Measurements from ENCODE around the gene CRYBG1. TPM values are rescaled to one million over a fixed set of nuclear protein-coding genes. Genes with fewer than 3 reads are reported as not detected.

The CRYBG1 gene
- total RNA-seq, 1 experiment from 2014 or later, result 10.1 TPM

DNA sequence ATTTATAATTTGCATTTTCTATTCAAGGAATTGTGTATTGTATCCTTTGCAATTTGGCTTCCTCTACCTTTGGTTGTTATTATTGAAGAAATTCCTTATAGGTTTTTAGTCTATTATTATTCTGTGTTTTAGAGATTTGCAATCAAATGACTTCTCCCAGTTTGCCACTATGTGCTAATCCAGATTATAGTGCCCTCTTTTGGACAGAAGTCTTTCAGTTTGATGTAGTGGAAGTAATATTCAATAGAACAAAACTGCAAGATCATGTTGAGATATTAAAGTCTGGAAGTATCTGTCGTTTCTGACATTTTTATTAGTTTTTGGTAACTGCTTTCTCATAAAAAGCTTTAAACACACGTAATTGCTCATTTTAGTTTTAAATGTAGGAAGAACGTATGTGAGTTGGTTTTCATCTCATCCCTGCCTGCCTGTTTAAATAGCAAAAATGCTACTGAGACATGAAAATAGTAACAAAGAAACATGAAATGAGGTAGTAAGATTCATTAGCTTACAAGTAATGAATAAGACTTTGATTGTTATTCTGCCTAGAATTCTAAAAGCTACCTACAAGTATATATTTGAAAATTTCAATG lies 195.9 kb downstream of the CRYBG1 start:
- TF ChIP-seq, protein P1, sequence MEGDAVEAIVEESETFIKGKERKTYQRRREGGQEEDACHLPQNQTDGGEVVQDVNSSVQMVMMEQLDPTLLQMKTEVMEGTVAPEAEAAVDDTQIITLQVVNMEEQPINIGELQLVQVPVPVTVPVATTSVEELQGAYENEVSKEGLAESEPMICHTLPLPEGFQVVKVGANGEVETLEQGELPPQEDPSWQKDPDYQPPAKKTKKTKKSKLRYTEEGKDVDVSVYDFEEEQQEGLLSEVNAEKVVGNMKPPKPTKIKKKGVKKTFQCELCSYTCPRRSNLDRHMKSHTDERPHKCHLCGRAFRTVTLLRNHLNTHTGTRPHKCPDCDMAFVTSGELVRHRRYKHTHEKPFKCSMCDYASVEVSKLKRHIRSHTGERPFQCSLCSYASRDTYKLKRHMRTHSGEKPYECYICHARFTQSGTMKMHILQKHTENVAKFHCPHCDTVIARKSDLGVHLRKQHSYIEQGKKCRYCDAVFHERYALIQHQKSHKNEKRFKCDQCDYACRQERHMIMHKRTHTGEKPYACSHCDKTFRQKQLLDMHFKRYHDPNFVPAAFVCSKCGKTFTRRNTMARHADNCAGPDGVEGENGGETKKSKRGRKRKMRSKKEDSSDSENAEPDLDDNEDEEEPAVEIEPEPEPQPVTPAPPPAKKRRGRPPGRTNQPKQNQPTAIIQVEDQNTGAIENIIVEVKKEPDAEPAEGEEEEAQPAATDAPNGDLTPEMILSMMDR (IDR thresholded peaks at IDR 0.05), result no peak
- TF ChIP-seq, protein P2, sequence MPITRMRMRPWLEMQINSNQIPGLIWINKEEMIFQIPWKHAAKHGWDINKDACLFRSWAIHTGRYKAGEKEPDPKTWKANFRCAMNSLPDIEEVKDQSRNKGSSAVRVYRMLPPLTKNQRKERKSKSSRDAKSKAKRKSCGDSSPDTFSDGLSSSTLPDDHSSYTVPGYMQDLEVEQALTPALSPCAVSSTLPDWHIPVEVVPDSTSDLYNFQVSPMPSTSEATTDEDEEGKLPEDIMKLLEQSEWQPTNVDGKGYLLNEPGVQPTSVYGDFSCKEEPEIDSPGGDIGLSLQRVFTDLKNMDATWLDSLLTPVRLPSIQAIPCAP (CRISPR knock-in tag; IDR thresholded peaks at IDR 0.05), result no peak
- TF ChIP-seq USF1 (CRISPR knock-in tag; IDR thresholded peaks at IDR 0.05) (no peak), ZBTB43 (CRISPR knock-in tag; IDR thresholded peaks at IDR 0.05) (no peak), NFATC4 (CRISPR knock-in tag; IDR thresholded peaks at IDR 0.05) (no peak), CREB1 (CRISPR knock-in tag; IDR thresholded peaks at IDR 0.05) (no peak), SMAD3 (CRISPR knock-in tag; IDR thresholded peaks at IDR 0.05; ENCODE audit: borderline replicate concordance) (no peak), EMX1 (CRISPR knock-in tag; IDR thresholded peaks at IDR 0.05) (no peak), ZMAT4 (CRISPR knock-in tag; IDR thresholded peaks at IDR 0.05) (no peak), NR1H2 (CRISPR knock-in tag; IDR thresholded peaks at IDR 0.05) (no peak), MAX (CRISPR knock-in tag; IDR thresholded peaks at IDR 0.05) (no peak), ZNF121 (CRISPR knock-in tag; IDR thresholded peaks at IDR 0.05) (no peak), ZNF317 (CRISPR knock-in tag; IDR thresholded peaks at IDR 0.05; ENCODE audit: borderline replicate concordance, low read depth) (no peak), FOXJ3 (CRISPR knock-in tag; IDR thresholded peaks at IDR 0.05; ENCODE audit: borderline replicate concordance) (no peak), IRF2 (CRISPR knock-in tag; IDR thresholded peaks at IDR 0.05; ENCODE audit: borderline replicate concordance, low read depth) (no peak)
- DNase-seq (ENCODE audit: low spot score) (no peak), ATAC-seq (no peak)
- Mint-ChIP-seq H3K9me3 (peaks cover under 1% of the 10 kb centered on the region), H3K36me3 (peaks cover 3% of the 10 kb centered on the region), H3K27ac (no peak overlapping the region), H3K4me3 (no peak overlapping the region), H3K27me3 (ENCODE audit: low read depth) (no peaks in the 10 kb centered on the region), H3K4me1 (peaks cover 8% of the 10 kb centered on the region; the same call in 1 of the 2 replicates)
- ChIA-PET CTCF (interaction anchor here (1.4 to 2.2 kb wide), 4 partner anchors 7 to 217 kb away, joined by 3 to 8 read pairs (median 4); no protein-coding TSS in a partner anchor), POLR2A (no interaction called here)

DNA sequence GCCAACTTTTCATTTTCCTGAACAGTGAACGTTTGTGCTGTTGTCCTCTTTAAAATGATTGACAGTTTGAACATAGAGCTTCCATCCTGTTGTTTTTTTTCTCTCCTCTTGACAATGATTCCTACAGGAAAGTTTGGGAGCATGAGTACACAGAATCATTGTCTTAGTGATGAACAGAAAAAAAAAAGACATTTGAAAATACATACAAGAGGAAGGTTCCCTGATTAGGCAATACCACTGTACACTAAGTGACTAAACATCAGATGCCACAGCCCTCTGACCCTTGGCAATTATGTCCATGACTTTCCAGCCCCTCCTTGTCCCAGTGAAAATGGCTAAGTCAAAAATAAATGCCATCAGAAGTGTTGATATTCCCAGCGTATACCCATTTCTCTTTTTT lies 197.3 kb downstream of the CRYBG1 start:
- Mint-ChIP-seq H3K9me3 (no peaks in the 10 kb centered on the region), H3K27ac (peak overlapping the region; percentile 48; the same call in 1 of the 2 replicates), H3K4me1 (peaks cover 8% of the 10 kb centered on the region; the same call in 1 of the 2 replicates), H3K27me3 (ENCODE audit: low read depth) (no peaks in the 10 kb centered on the region), H3K36me3 (peaks cover 3% of the 10 kb centered on the region; the same call in 1 of the 2 replicates), H3K4me3 (no peak overlapping the region)
- POLR2A ChIA-PET, result no interaction called here
- CTCF ChIA-PET, result interaction anchor here (1.0 to 3.2 kb wide), 2 partner anchors 219 to 422 kb away, joined by 3 to 9 read pairs; no protein-coding TSS in a partner anchor
- ATAC-seq, result no peak
- TF ChIP-seq SMAD4 (CRISPR knock-in tag; IDR thresholded peaks at IDR 0.05), result no peak
- TF ChIP-seq ELF4 (CRISPR knock-in tag; IDR thresholded peaks at IDR 0.05; ENCODE audit: low read depth), result no peak
- no peak for TF ChIP-seq ZMAT4 (CRISPR knock-in tag; IDR thresholded peaks at IDR 0.05)
- TF ChIP-seq, protein P3, sequence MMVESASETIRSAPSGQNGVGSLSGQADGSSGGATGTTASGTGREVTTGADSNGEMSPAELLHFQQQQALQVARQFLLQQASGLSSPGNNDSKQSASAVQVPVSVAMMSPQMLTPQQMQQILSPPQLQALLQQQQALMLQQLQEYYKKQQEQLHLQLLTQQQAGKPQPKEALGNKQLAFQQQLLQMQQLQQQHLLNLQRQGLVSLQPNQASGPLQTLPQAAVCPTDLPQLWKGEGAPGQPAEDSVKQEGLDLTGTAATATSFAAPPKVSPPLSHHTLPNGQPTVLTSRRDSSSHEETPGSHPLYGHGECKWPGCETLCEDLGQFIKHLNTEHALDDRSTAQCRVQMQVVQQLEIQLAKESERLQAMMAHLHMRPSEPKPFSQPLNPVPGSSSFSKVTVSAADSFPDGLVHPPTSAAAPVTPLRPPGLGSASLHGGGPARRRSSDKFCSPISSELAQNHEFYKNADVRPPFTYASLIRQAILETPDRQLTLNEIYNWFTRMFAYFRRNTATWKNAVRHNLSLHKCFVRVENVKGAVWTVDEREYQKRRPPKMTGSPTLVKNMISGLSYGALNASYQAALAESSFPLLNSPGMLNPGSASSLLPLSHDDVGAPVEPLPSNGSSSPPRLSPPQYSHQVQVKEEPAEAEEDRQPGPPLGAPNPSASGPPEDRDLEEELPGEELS (CRISPR knock-in tag; IDR thresholded peaks at IDR 0.05), result no peak
- no peak for TF ChIP-seq HMGA2 (CRISPR knock-in tag; IDR thresholded peaks at IDR 0.05)
- TF ChIP-seq, protein P4, sequence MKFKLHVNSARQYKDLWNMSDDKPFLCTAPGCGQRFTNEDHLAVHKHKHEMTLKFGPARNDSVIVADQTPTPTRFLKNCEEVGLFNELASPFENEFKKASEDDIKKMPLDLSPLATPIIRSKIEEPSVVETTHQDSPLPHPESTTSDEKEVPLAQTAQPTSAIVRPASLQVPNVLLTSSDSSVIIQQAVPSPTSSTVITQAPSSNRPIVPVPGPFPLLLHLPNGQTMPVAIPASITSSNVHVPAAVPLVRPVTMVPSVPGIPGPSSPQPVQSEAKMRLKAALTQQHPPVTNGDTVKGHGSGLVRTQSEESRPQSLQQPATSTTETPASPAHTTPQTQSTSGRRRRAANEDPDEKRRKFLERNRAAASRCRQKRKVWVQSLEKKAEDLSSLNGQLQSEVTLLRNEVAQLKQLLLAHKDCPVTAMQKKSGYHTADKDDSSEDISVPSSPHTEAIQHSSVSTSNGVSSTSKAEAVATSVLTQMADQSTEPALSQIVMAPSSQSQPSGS (CRISPR knock-in tag; IDR thresholded peaks at IDR 0.05; ENCODE audit: borderline replicate concordance, low read depth), result no peak
- DNase-seq (ENCODE audit: low spot score), result no peak

Measured in WTC11 (cell line).